NCI-H446 (cell line): ENCODE results near the gene MTM1.
A peak's percentile ranks its signal among the peaks of the same experiment; 100 is the strongest.

Experiments
- DNase-seq, 2 experiments: peaks; one replicate each; lab custom pipeline; 2025; lab: John Stamatoyannopoulos, UW

Gene MTM1

GRCh38 chrX:150605603-150606002 lies 37.2 kb downstream of the MTM1 start:
- DNase-seq: no peak

DNA sequence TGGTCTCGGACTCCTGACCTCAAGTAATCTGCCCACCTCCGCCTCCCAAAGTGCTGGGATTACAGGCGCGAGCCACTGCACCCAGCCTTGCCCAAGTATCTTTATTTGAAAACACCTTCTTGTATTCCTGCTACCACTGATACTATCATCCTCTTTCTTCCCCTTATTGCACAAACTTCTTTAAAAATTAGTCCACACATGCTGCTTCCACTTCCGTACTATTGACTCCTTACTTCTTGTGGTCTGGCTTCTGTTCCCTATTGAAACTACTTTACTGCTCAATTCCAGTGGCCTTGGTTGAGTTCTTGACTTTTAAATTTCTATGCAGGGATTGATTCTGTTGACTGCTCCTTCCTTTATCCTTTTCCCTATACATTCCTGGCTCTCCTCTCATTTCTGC lies 38.8 kb downstream of the MTM1 start:
- no peak for DNase-seq

GRCh38 chrX:150610043-150610442 lies 41.6 kb downstream of the MTM1 start:
- DNase-seq: no peak

- DNase-seq: no peak
Observed at GRCh38 chrX:150610446-150610845, 42.0 kb downstream of the MTM1 start.

DNA sequence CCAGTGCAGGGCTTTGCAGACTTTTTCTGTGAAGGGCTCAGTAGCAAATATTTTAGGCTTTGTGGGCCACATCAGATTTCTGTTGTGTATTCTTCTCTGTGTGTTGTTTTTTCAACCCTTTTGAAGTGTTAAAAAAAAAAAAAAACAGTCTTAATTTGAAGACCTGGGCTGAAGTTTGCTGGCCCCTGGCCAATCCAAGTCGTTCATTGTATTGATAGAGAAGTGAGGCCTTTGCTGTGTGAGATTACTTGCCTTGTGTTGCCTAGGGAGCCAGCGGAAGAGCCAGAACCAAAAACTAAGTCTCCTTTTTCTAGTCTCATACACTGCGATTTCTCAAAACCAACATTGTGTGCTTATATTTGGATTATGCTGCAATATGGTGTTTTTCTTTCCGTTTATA lies 46.9 kb downstream of the MTM1 start:
- DNase-seq: no peak

DNA sequence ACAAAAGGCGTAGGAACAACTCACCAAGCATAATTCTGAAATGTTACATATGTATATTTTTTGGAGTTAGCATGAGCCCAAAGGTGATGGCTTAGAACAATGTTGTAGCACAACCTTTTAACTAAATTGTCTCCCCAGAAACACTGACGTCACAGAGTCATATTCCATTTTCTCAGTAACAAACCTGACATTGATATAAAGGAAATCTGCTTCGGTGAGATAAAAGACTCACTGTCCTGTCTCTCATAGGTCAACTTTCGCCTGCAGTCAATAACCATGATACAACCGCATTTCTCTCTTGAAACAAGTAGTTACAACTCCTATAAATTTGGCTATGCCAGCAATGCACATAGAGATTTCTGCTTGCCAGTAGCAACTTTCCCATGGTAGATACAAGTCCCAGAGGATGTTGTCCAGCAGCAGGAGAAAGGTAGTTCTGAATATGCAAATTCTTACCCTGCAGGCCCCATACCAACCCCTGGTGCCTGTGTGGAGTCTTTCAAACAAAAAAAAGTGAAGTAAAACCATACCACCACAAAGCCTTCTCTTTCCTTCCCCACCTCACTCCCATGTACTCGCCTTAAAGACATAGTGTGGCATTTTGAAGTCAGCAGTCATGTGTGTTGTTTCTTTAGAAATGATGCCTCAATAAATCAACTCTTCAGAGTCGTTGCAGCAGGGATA lies 47.9 kb downstream of the MTM1 start:
- no peak for DNase-seq

DNA sequence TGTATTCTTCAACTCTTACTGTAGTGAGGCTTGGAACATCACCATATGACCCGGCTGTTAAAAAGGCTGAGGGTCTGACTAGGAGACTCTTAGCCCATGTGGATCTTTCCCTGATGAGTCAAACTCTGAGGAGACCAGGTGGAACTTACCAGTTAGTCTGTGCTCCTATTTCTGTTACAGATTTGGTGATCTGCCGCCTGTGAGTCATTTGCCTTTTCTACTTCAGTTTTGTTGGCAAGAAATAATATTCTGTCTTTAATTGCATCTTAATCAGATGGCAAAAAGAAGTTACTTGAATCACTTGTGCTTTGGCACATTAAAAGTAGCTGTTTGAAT lies 48.4 kb downstream of the MTM1 start:
- DNase-seq: no peak

- no peak for DNase-seq
Observed at GRCh38 chrX:150621652-150622051, 53.2 kb downstream of the MTM1 start.

- DNase-seq: no peak
Observed at GRCh38 chrX:150623583-150623982, 55.2 kb downstream of the MTM1 start.

DNA sequence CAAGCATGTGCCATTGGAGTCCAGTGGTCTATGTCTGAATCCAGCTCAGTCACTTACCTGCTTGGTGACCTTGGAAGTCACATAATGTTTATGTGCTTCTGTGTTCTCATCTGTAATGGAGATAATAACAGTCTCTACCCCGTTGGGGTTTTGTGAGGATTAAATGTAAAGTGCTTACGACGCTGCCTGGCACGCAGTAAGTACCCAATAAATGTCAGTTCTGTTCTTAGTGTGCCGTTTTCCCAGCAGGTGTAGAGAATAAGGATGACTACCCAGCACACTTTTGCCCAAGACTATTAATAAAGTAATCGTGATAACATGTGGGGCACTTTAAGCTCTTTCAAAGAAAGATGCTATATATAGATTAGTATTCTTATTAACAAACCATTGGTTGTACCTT lies 56.7 kb downstream of the MTM1 start:
- DNase-seq: no peak

DNA sequence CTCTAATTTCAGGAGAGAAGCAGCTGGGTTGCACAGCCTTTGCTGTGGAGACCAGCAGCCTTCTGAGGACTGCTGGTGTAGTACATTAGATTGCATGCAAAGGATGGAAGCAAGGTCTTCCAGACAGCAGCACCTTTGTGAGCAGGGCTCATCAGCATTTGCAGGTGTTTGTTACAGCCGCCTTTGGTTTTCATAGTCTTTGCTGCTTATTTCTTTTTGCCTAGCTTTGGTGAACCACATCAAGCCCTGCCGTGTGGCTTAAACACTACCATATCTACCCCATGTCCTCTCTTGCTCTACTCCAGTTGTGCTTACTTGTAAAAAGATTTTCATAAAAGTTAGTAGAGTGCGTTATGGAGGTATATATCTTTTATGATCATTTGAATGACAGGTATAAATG lies 57.5 kb downstream of the MTM1 start:
- DNase-seq: no peak

DNA sequence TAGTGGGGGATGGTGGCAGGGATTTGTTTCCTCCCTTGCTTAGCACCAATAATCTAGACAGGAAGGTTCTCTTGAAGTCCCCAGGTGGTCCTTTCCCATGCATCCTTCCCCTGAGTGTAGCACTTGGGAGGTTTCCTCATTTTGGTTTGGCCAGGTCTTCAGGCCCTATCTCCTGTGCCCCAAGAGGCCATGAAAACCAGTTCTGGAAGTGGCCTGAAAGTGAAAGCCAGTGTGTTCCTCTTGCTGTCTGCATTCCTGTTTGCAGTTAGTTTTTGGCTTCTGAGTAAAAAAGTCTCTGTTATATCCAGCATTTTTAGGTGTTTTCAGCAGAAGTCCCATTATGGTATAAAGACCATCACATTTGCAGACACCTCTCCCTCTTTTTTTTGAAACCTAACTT lies 59.5 kb downstream of the MTM1 start:
- no peak for DNase-seq

GRCh38 chrX:150635952-150636351 lies 67.5 kb downstream of the MTM1 start:
- no peak for DNase-seq

DNA sequence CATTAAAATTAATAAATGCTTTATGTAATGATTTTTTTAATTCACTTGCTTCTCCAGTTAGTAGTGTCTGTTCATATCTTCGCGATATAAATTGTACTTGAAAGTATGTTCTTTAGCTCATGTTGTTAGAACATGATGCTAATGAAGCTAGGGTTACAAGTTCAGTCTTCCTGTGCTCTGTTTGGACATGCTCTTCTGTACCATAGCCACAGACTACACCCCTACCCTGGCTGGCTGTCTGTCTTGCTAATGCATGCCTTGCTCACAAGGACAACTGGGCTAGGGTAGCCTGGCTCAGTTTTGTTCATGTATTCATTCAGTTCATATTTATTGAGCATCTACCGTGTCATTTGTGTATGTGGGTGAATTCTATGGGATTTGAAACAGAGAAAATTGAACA lies 74.0 kb downstream of the MTM1 start:
- DNase-seq: no peak

DNA sequence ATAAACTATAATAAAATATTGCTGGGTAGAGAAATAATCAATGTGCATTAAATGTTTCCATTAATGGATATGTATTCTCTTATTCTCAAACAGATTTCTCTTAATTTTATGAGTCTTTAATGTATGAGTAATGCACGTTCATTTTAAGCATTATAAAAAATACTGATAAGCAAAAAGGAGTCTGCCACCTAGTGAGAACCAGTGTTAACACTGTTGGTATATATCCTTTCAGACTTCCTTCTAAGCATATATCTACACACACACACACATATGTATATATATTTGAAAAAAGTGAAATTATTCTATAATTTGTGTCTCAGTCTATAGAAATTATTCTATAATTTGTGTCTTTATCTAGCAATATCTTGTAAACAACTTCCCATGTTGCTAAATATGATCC lies 74.8 kb downstream of the MTM1 start:
- no peak for DNase-seq

DNA sequence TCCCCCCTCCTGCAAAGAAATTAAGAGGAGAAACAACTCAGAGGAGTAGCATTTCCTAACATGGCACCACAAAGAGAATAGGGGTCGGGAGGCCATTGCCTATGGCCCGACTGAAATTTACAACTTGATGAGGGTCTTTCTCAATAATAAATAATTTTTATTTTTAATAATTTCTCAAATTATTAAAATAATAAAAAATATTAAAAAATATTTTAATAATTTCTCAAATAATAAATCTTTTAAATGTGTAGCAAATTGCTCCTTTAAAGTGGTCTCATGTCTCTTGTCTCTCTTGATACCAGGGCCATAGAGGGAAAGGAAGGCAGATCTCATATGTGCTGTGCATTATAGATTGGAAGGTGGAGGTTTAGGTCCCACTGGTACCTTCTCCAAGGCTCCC lies 75.5 kb downstream of the MTM1 start:
- no peak for DNase-seq

DNA sequence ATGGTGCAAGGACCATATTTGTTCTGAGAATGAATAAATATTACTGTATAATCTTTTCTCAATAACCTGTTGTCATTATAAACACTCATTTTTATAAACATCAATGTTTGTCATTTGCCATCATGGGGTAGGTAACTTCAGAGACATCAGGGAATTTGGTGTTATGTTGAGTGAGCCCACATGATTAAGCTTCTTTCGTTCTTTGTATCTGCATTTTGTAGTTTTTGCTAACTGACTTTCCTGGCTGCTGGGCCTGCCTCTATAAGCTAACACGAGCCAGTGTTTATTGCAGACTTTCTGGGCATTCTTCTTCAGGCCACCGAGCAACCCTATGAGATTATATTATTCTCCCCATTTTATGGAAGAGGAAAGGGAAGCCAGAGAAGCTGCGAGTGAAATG lies 76.0 kb downstream of the MTM1 start:
- no peak for DNase-seq

- no peak for DNase-seq
Observed at GRCh38 chrX:150647331-150647730, 78.9 kb downstream of the MTM1 start.

GRCh38 chrX:150648296-150648940 lies 80.0 kb downstream of the MTM1 start:
- no peak for DNase-seq

DNA sequence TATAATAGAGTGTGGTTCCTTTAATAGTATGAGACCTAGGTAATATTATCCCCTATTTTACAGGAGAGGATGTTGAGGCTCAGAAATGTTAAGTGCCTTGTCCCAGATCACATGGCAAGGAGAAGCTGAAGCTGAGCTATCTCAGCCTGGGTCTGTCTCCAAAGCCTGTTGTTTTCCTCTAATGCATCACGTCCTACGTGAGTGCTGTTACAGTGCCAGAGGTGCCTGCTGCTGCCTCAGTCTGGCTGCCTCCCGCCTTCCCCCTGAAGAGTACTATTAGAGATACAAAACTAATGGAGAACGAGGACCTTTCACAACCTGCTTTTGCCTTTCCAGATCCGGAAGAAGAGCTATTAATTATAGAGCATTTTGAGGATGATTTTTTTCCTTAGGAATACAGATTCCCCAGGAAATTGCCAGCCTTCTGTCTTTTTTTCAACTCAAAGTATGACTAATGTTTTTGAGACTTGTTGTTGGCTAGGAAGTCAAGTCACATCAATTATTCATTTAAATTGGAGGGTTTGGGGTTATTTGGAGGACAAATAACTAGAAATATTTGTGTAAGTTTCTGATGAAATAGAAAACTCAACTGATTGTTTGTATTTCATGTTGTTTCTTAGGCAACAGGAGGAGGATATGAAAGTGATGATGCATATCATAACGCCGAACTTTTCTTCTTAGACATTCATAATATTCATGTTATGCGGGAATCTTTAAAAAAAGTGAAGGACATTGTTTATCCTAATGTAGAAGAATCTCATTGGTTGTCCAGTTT lies 80.9 kb downstream of the MTM1 start:
- DNase-seq: peak; percentile 23 to 61

GRCh38 chrX:150651906-150652305 lies 83.5 kb downstream of the MTM1 start:
- DNase-seq: no peak

DNA sequence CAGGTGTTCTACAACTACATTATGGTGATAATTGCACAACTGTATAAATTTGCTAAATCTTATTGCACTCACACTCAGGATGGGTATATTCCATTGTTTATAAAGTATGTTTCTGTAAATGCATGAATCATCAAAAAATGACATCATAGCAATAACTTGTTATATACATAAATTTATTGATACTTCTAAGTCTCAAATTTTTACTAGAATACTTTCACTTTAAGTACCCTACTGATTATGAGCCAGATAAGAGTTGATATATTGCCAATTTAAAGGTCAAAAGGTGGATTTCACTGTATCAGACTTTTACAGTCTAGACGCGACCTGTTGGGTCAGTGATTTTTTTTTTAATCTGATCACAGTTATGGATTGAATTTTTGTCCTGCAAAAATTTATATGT lies 87.4 kb downstream of the MTM1 start:
- DNase-seq: no peak

- DNase-seq: no peak
Observed at GRCh38 chrX:150663073-150663472, 94.7 kb downstream of the MTM1 start.
